ENCODE results near the gene CABP7.
A peak's percentile ranks its signal among the peaks of the same experiment; 100 is the strongest.

CABP7 gene

DNA sequence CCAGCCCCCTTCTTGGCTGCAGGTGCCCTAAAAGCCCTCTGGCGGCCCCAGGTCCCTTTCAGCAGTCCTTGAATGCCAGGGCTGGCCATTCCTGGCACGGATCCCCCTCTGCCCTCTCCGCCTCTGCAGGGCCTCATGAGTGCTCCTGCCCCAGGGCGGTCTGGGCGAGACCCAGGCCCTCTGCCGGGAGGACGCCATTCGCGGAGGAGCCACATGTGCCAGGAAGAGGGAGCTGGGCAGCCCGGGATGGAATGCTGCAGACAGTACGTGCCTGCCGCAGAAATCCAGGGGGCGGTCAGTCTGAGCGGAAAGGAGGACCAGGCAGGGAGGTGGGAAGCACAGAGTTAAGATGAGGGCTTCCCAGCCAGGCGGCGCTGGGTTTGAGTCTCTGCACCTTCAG lies 2.8 kb downstream of the CABP7 start:
- H3K4me3 ChIP-seq (ENCODE audit: low read depth, low read length), result no peak overlapping the region
- TF ChIP-seq, protein P1, sequence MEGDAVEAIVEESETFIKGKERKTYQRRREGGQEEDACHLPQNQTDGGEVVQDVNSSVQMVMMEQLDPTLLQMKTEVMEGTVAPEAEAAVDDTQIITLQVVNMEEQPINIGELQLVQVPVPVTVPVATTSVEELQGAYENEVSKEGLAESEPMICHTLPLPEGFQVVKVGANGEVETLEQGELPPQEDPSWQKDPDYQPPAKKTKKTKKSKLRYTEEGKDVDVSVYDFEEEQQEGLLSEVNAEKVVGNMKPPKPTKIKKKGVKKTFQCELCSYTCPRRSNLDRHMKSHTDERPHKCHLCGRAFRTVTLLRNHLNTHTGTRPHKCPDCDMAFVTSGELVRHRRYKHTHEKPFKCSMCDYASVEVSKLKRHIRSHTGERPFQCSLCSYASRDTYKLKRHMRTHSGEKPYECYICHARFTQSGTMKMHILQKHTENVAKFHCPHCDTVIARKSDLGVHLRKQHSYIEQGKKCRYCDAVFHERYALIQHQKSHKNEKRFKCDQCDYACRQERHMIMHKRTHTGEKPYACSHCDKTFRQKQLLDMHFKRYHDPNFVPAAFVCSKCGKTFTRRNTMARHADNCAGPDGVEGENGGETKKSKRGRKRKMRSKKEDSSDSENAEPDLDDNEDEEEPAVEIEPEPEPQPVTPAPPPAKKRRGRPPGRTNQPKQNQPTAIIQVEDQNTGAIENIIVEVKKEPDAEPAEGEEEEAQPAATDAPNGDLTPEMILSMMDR (IDR thresholded peaks at IDR 0.05; ENCODE audit: insufficient read depth, low read depth, low read length, missing control alignments), result no peak
- no peak for DNase-seq (ENCODE audit: low read depth)

DNA sequence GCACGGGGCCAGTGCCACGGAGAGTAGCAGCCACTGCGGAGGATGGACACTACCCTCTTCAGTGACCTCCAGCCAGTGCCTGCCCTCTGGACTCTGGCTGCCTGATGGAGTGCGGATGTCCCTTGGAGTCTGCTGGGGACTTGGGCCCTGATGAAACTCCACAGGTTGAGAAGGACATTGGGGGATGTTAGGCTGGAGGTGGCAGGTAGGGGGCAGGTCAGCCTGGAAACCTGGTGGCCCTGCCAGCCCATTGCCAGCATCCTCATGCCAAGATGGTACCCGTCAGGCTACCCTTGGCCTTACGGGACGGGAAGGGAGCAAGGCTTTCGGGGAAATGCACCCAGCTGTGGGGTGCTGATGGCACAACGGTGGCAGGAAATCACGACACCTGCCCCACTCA lies 4.0 kb downstream of the CABP7 start:
- no peak overlapping the region for H3K4me3 ChIP-seq (ENCODE audit: low read depth, low read length)
- no peak for DNase-seq (ENCODE audit: low read depth)
- TF ChIP-seq, protein P1 (IDR thresholded peaks at IDR 0.05; ENCODE audit: insufficient read depth, low read depth, low read length, missing control alignments), result no peak

DNA sequence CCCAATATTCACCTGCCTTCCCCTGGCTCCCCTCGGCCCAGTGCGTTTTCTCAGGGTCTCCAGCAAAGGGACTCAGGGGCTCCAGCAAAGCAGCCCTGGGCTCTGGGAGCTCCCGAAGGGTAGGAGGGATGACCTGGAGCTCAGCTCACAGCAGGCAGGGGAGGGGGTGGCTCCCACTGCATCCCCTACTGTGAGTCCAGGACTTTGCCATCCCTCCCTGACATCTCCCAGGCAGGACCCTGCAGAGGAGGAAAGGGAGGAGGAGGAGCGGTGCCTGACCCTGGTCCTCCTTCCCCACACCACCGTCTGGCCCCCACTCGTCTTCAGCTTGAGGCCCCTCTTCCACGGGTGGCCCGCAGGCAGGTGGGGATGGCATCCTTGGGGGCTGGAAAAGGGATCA lies 5.0 kb downstream of the CABP7 start:
- DNase-seq (ENCODE audit: low read depth), result no peak
- TF ChIP-seq, protein P1 (IDR thresholded peaks at IDR 0.05; ENCODE audit: insufficient read depth, low read depth, low read length, missing control alignments), result no peak

DNA sequence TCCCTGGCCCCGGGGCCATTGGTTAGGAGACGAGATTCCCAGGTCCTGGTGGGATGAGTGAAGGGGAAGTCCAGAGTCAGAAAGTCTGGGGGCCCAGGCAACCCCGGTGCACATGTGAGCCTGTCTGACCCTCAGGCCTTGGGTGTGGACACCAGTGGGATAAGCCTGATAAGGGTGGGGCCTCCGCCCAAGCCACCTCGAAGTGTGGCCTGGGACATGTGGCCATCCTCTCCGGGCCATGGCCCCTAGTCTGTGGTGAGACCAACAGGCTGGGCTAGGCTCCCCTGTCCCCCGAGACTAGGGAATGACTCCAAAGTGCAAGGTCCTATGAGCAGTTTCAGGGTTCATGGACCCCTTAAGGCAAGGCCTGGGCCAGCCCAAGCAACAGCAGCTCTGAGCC lies 6.3 kb downstream of the CABP7 start:
- TF ChIP-seq, protein P1 (IDR thresholded peaks at IDR 0.05; ENCODE audit: insufficient read depth, low read depth, low read length, missing control alignments), result no peak
- no peak overlapping the region for H3K4me3 ChIP-seq (ENCODE audit: low read depth, low read length)
- no peak for DNase-seq (ENCODE audit: low read depth)

More for the DNA sequence above, 5.0 kb downstream of the CABP7 start:
- no peak overlapping the region for H3K4me3 ChIP-seq (ENCODE audit: low read depth, low read length)

DNA sequence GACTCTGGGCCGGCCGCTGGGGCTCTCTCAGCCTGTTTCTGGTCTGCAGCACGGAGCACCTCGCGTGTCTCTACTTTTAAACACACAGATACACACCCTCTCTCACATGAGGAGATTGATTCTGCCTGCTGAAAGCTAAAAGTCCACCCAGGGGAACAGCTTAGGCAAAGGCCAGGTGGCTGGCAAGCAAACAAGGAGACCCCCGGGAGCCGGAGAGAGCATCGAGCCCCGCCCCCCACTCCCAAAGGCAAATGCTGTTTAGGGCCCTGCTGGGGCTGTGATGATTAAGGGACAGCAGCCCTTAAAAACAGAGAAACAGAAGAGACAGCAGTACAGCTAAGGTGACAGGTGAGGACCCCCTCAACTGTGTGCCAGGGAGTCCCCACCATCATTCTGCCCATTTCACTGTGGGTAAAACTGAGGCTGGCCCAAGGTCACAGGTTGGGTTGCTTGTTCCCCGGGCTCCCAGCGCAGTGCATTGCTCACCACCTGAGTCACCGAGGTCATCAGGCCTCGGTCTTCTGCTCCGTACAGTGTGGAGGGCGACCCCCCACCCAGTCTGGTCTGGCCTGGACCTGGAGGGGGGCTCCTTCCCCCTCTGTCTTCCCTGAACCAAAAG lies 6.8 kb downstream of the CABP7 start:
- H3K4me3 ChIP-seq (ENCODE audit: low read depth, low read length), result no peak overlapping the region
- TF ChIP-seq, protein P1 (IDR thresholded peaks at IDR 0.05; ENCODE audit: insufficient read depth, low read depth, low read length, missing control alignments), result no peak
- DNase-seq (ENCODE audit: low read depth), result no peak

DNA sequence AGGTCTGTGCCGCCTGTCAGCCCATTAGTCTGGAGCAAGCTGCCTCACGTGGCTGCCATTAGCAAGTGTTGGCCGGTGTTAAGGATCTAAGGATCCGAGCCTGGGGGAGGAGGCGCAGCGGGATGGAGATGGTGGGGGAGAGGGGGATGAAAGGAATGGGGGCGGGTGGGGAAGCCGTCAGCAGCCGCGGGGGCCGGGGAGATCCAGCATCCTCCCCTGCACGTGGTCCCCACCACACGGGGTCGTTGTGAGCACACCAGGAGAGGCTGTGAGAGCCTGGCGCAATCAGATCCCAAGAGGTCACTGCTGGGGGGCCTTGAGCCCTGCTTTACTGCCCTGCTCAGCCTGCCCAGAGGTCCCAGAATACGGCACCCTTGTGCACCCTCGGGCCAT lies 7.3 kb downstream of the CABP7 start:
- TF ChIP-seq, protein P1 (IDR thresholded peaks at IDR 0.05; ENCODE audit: insufficient read depth, low read depth, low read length, missing control alignments), result peak; percentile 50
- no peak overlapping the region for H3K4me3 ChIP-seq (ENCODE audit: low read depth, low read length)
- peak; percentile 20 for DNase-seq (ENCODE audit: low read depth)

DNA sequence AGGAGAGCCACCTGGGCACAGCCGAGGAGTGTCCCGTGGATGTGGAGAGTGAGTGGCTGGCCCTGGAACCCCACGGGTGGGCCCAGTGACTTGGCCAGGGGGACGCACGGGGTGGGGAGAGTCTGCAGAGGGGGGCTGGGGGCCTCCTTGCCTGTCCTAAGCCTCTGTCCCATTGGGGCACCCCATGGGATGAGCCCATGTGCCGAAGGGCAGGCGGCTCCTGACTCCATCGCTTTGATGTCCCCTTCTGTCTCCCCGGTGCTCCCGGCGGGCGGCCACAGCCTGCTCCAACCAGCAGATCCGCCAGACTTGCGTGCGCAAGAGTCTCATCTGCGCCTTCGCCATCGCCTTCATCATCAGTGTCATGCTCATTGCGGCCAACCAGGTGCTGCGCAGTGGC lies 9.4 kb downstream of the CABP7 start:
- DNase-seq (ENCODE audit: low read depth), result no peak
- no peak overlapping the region for H3K4me3 ChIP-seq (ENCODE audit: low read depth, low read length)
- TF ChIP-seq, protein P1 (IDR thresholded peaks at IDR 0.05; ENCODE audit: insufficient read depth, low read depth, low read length, missing control alignments), result no peak

Data from GM12865 (cell line).